SK-N-SH treated with all-trans-retinoic acid at 6 μM for 48 hours (cell line): ENCODE results near the gene OTOL1.

Experiments used
- ARNTL ChIP-seq: fragments of 450-650 bp; formaldehyde crosslinking; IDR thresholded peaks from 2 replicates; pipeline ENCODE4 v1.5.0; 2020; ENCODE audit warnings: low read depth, mild to moderate bottlenecking, moderate library complexity, borderline replicate concordance
- CREB5 ChIP-seq: fragments of 250-450 bp; sonication (Bioruptor Pico); IDR thresholded peaks from 2 replicates; pipeline ENCODE4 v1.5.1; 2020; ENCODE audit warnings: low read depth, mild to moderate bottlenecking, moderate library complexity
- GLIS3 ChIP-seq: fragments of 250-450 bp; sonication (Bioruptor Pico); IDR thresholded peaks from 2 replicates; pipeline ENCODE4 v1.5.0; 2020; ENCODE audit warnings: mild to moderate bottlenecking, moderate library complexity
- OSR1 ChIP-seq: fragments of 250-450 bp; sonication (Bioruptor Pico); IDR thresholded peaks from 2 replicates; pipeline ENCODE4 v1.8.0; 2022; ENCODE audit warnings: moderate library complexity, mild to moderate bottlenecking, inconsistent platforms
- RARB ChIP-seq: fragments of 250-450 bp; sonication (Bioruptor Pico); IDR thresholded peaks from 2 replicates; pipeline ENCODE4 v1.8.0; 2021; ENCODE audit warnings: mild to moderate bottlenecking, moderate library complexity
- TSHZ2 ChIP-seq: fragments of 250-450 bp; sonication (Bioruptor Pico); IDR thresholded peaks from 2 replicates; pipeline ENCODE4 v1.5.0; 2020; ENCODE audit warnings: mild to moderate bottlenecking, moderate library complexity
- ZC3H10 ChIP-seq: fragments of 250-450 bp; sonication (Bioruptor Pico); IDR thresholded peaks from 2 replicates; pipeline ENCODE4 v1.5.1; 2021; ENCODE audit warnings: mild to moderate bottlenecking, moderate library complexity
- ZFP3 ChIP-seq: fragments of 250-450 bp; sonication (Bioruptor Pico); IDR thresholded peaks from 2 replicates; pipeline ENCODE4 v1.5.0; 2020; ENCODE audit warnings: mild to moderate bottlenecking, moderate library complexity
- ZNF70 ChIP-seq: fragments of 450-650 bp; formaldehyde crosslinking; IDR thresholded peaks from 2 replicates; pipeline ENCODE4 v1.5.0; 2020; ENCODE audit warnings: mild to moderate bottlenecking, moderate library complexity
- ZNF8 ChIP-seq: fragments of 450-650 bp; formaldehyde crosslinking; IDR thresholded peaks from 2 replicates; pipeline ENCODE4 v1.5.0; 2020; ENCODE audit warnings: mild to moderate bottlenecking, moderate library complexity

- no peak for TF ChIP-seq ARNTL
- TF ChIP-seq ZFP3 (CRISPR knock-in tag): no peak
- TF ChIP-seq GLIS3: no peak
- TF ChIP-seq ZC3H10 (CRISPR knock-in tag): no peak
- TF ChIP-seq CREB5 (CRISPR knock-in tag): no peak
- TF ChIP-seq TSHZ2 (CRISPR knock-in tag): no peak
- TF ChIP-seq RARB (CRISPR knock-in tag): no peak
- TF ChIP-seq OSR1 (CRISPR knock-in tag): no peak
- no peak for TF ChIP-seq ZNF70 (CRISPR knock-in tag)
- no peak for TF ChIP-seq ZNF8 (CRISPR knock-in tag)
Observed at GRCh38 chr3:161474139-161474538, 22.5 kb upstream of the OTOL1 start.
